ENCODE results near the gene TEX12.
A peak's percentile ranks its signal among the peaks of the same experiment; 100 is the strongest.
"Not testable (repeated sequence)": the region's sequence is repeated elsewhere in the genome, so short reads cannot be mapped to it uniquely, and the experiment has no call there.

TEX12 gene

GRCh38 chr11:112167145-112167544 is at the start of gene TEX12:
Gene TEX12, plus strand, starts transcription at chr11:112167372. Its CDS starts 1,897 bp downstream, at chr11:112169269.
- no peak for DNase-seq
- in situ Hi-C loops (cut with MboI; ENCODE audit: low pct_unique_long_range_greater_than_20kb, low sequenced_read_pairs), result no loop called here

GRCh38 chr11:112118176-112118575 is 49.0 kb upstream of the TEX12 start:
- no peak for DNase-seq
- in situ Hi-C loops (cut with MboI; ENCODE audit: low pct_unique_long_range_greater_than_20kb, low sequenced_read_pairs), result no loop called here

GRCh38 chr11:112121981-112122615 is 45.1 kb upstream of the TEX12 start:
- in situ Hi-C loops (cut with MboI; ENCODE audit: low pct_unique_long_range_greater_than_20kb, low sequenced_read_pairs), result no loop called here
- DNase-seq, result no peak

- in situ Hi-C loops (cut with MboI; ENCODE audit: low pct_unique_long_range_greater_than_20kb, low sequenced_read_pairs), result no loop called here
- no peak for DNase-seq
Observed at GRCh38 chr11:112123129-112123528, 44.0 kb upstream of the TEX12 start.

GRCh38 chr11:112127056-112127455 is 40.1 kb upstream of the TEX12 start:
- DNase-seq, result no peak
- in situ Hi-C loops (cut with MboI; ENCODE audit: low pct_unique_long_range_greater_than_20kb, low sequenced_read_pairs), result no loop called here

- in situ Hi-C loops (cut with MboI; ENCODE audit: low pct_unique_long_range_greater_than_20kb, low sequenced_read_pairs), result no loop called here
- DNase-seq, result no peak
Observed at GRCh38 chr11:112128483-112129121, 38.6 kb upstream of the TEX12 start.

GRCh38 chr11:112129656-112130055 is 37.5 kb upstream of the TEX12 start:
- in situ Hi-C loops (cut with MboI; ENCODE audit: low pct_unique_long_range_greater_than_20kb, low sequenced_read_pairs), result no loop called here
- peak; percentile 44 for DNase-seq

GRCh38 chr11:112132737-112133136 is 34.4 kb upstream of the TEX12 start:
- no peak for DNase-seq
- in situ Hi-C loops (cut with MboI; ENCODE audit: low pct_unique_long_range_greater_than_20kb, low sequenced_read_pairs), result no loop called here

GRCh38 chr11:112134473-112134872 is 32.7 kb upstream of the TEX12 start:
- in situ Hi-C loops (cut with MboI; ENCODE audit: low pct_unique_long_range_greater_than_20kb, low sequenced_read_pairs), result no loop called here
- DNase-seq, result no peak

- in situ Hi-C loops (cut with MboI; ENCODE audit: low pct_unique_long_range_greater_than_20kb, low sequenced_read_pairs), result no loop called here
- DNase-seq, result no peak
Observed at GRCh38 chr11:112143597-112143996, 23.6 kb upstream of the TEX12 start.

GRCh38 chr11:112150517-112150916 is 16.7 kb upstream of the TEX12 start:
- in situ Hi-C loops (cut with MboI; ENCODE audit: low pct_unique_long_range_greater_than_20kb, low sequenced_read_pairs), result no loop called here
- DNase-seq, result no peak

GRCh38 chr11:112156153-112156955 is 10.8 kb upstream of the TEX12 start:
- in situ Hi-C loops (cut with MboI; ENCODE audit: low pct_unique_long_range_greater_than_20kb, low sequenced_read_pairs), result no loop called here
- DNase-seq, result no peak

GRCh38 chr11:112156956-112157766 is 10.0 kb upstream of the TEX12 start:
- in situ Hi-C loops (cut with MboI; ENCODE audit: low pct_unique_long_range_greater_than_20kb, low sequenced_read_pairs), result no loop called here
- DNase-seq, result no peak

- in situ Hi-C loops (cut with MboI; ENCODE audit: low pct_unique_long_range_greater_than_20kb, low sequenced_read_pairs), result no loop called here
- peak; percentile 6 for DNase-seq
Observed at GRCh38 chr11:112159098-112160065, 7.8 kb upstream of the TEX12 start.

GRCh38 chr11:112160091-112160848 is 6.9 kb upstream of the TEX12 start:
- in situ Hi-C loops (cut with MboI; ENCODE audit: low pct_unique_long_range_greater_than_20kb, low sequenced_read_pairs), result no loop called here

GRCh38 chr11:112161012-112161411 is 6.2 kb upstream of the TEX12 start:
- in situ Hi-C loops (cut with MboI; ENCODE audit: low pct_unique_long_range_greater_than_20kb, low sequenced_read_pairs), result no loop called here

More at GRCh38 chr11:112160091-112160848, 6.9 kb upstream of the TEX12 start:
- DNase-seq, result peak; percentile 23

GRCh38 chr11:112162200-112162599 is 5.0 kb upstream of the TEX12 start:
- DNase-seq; in situ Hi-C loops (cut with MboI; ENCODE audit: low pct_unique_long_range_greater_than_20kb, low sequenced_read_pairs): not testable (repeated sequence)

More at GRCh38 chr11:112161012-112161411, 6.2 kb upstream of the TEX12 start:
- DNase-seq, result no peak

Data from KBM-7 (cell line).